ENCODE data around the gene GJB4.
A peak's percentile ranks its signal among the peaks of the same experiment; 100 is the strongest.

GJB4 gene

GRCh38 chr1:34761176-34761761 lies 1.7 kb downstream of the GJB4 start:
- Histone ChIP-seq H3K36me3 (replicated peaks) (no peaks in the 10 kb centered on the region), H3K4me3 (ENCODE audit: low read depth, low read length) (no peak overlapping the region), H3K27me3 (replicated peaks) (no peaks in the 10 kb centered on the region), H3K27ac (no peak overlapping the region)
- TF ChIP-seq CTCF (IDR thresholded peaks at IDR 0.05; ENCODE audit: low read depth, low read length, missing control alignments): no peak
- DNase-seq: no peak
- in situ Hi-C loops (cut with HindIII; ENCODE audit: low pct_ligation_motif_present, low sequenced_read_pairs): no loop called here

GRCh38 chr1:34761776-34762307 lies 2.3 kb downstream of the GJB4 start:
- no peak overlapping the region for H3K27ac ChIP-seq
- H3K36me3 ChIP-seq (replicated peaks): no peaks in the 10 kb centered on the region
- H3K27me3 ChIP-seq (replicated peaks): no peaks in the 10 kb centered on the region
- H3K4me3 ChIP-seq (ENCODE audit: low read depth, low read length): no peak overlapping the region
- in situ Hi-C loops (cut with HindIII; ENCODE audit: low pct_ligation_motif_present, low sequenced_read_pairs): no loop called here
- no peak for TF ChIP-seq CTCF (IDR thresholded peaks at IDR 0.05; ENCODE audit: low read depth, low read length, missing control alignments)
- DNase-seq: no peak

- TF ChIP-seq CTCF (IDR thresholded peaks at IDR 0.05; ENCODE audit: low read depth, low read length, missing control alignments): no peak
- in situ Hi-C loops (cut with HindIII; ENCODE audit: low pct_ligation_motif_present, low sequenced_read_pairs): no loop called here
- DNase-seq: no peak
- no peak overlapping the region for H3K27ac ChIP-seq
- no peaks in the 10 kb centered on the region for H3K36me3 ChIP-seq (replicated peaks)
- no peaks in the 10 kb centered on the region for H3K27me3 ChIP-seq (replicated peaks)
- no peak overlapping the region for H3K4me3 ChIP-seq (ENCODE audit: low read depth, low read length)
These were observed 3.1 kb downstream of the GJB4 start for GRCh38 chr1:34762474-34763141.

GRCh38 chr1:34763142-34763781 lies 3.7 kb downstream of the GJB4 start:
- H3K27ac ChIP-seq: no peak overlapping the region
- no peak for TF ChIP-seq CTCF (IDR thresholded peaks at IDR 0.05; ENCODE audit: low read depth, low read length, missing control alignments)
- peak; percentile 24 for DNase-seq
- H3K27me3 ChIP-seq (replicated peaks): no peaks in the 10 kb centered on the region
- H3K36me3 ChIP-seq (replicated peaks): no peaks in the 10 kb centered on the region
- H3K4me3 ChIP-seq (ENCODE audit: low read depth, low read length): no peak overlapping the region
- in situ Hi-C loops (cut with HindIII; ENCODE audit: low pct_ligation_motif_present, low sequenced_read_pairs): no loop called here

- H3K36me3 ChIP-seq (replicated peaks): no peaks in the 10 kb centered on the region
- in situ Hi-C loops (cut with HindIII; ENCODE audit: low pct_ligation_motif_present, low sequenced_read_pairs): no loop called here
- no peaks in the 10 kb centered on the region for H3K27me3 ChIP-seq (replicated peaks)
- H3K27ac ChIP-seq: no peak overlapping the region
- no peak for TF ChIP-seq CTCF (IDR thresholded peaks at IDR 0.05; ENCODE audit: low read depth, low read length, missing control alignments)
- DNase-seq: no peak
- H3K4me3 ChIP-seq (ENCODE audit: low read depth, low read length): no peak overlapping the region
These were observed 9.3 kb downstream of the GJB4 start for GRCh38 chr1:34768856-34769255.
